Medulla oblongata (tissue), 1 donor: ENCODE results near the gene CCDC172.

Experiments
- DNase-seq: peaks from one replicate; pipeline ENCODE4 v3.0.0-alpha.2; 2015; ENCODE audit errors: extremely low spot score

Gene CCDC172, protein sequence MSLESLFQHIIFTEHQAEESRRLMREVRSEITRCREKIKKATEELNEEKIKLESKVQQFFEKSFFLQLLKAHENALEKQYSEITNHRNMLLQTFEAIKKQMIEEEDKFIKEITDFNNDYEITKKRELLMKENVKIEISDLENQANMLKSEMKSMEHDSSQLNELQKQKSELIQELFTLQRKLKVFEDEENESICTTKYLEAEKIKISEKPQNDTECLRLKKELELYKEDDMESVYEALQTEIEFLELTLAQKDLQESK

DNA sequence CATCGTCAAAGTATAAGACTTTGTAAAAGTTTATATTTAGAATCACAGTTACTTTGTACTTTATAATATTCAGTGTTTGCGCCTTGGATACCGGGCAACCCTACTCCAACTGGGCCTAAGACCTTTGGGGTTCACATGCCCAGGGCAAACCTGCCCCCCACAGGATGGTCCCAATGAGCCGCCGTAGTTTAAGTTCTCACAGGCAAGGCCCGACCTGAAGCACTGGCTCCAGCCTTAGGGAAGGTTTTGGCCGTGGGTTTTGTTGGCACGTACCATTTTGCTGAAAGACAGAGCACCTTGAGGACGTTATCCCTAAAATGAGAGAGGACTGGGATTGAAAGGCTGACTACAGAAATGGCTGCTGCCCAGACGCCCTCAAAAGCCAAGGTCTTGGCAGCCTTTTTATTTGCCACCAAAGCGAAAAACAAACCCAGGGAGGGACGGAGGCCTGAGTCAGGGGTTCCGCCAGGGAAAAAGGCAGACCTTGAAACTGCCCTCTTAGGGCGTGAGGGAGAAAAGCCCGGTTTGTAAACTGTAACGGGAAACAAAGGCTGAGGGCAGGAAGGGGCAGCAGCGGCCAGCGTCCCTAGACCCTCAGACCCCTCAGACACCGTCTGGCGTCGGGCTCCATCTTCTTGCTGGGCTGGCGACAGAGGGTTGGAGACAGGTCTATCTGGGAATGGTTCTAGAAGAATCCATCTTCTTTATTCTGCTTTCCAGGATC, at the start of gene CCDC172:
CCDC172 (plus strand) TSS at position 222 of the 724 bp plus-strand sequence. CDS start 564 bp downstream, outside the sequence.
- DNase-seq: no peak

DNA sequence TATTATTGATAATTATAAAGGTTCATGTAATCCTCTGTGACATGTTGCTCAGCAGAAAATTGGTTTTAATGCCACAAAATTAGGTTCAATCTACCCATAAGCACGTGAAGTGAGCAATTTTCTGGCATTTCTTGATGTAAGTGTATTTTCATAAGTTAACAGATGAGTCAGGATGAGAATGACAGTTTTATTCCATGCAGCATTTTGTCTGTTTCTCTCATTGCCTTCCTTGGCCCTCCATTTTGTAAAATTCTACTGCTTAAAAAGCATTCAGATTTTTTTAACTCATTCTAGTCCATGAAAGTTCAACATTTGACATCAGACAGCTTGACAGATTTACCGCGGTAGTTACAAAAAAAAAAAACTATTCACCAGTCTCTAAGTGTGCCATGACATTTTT, 47.3 kb upstream of the CCDC172 start:
- DNase-seq: no peak

DNA sequence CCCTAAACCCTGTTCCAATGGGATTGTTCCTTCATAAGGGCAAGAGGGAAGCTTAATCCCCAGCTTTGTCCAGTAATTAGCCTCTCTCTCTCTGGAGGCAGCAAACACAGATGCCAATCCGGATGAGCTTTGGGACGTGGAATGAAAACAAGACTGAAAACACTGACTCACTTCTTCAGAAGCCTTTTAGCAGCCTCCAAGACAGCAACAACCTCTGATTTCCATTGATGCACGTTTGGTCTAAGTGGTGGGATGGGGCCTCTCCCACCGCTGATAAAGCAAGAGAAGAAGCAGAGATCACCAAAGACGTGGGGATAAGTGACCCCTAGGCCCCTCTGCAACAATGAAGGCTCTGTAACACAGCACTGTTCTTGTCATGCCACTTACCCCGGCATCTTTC, 45.4 kb upstream of the CCDC172 start:
- DNase-seq: no peak

DNA sequence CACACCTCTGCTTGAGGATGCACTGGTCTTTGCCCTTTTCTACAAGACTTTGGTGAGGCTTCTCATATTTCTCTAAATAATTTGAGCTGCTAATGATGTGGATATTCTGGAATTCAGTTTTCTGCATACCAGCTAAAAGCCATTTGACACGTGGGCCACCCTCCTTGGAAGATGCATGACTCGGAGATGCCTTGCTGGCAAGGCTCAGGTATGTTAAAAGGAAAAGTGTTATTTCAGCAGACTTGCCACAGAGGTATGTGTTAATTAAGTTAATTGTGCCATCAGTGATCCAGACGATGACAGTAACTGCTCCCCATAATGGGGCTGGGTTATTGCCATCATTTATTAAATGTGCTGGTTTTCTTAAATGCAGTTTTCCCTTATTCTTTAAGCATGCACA, 42.5 kb upstream of the CCDC172 start:
- no peak for DNase-seq

DNA sequence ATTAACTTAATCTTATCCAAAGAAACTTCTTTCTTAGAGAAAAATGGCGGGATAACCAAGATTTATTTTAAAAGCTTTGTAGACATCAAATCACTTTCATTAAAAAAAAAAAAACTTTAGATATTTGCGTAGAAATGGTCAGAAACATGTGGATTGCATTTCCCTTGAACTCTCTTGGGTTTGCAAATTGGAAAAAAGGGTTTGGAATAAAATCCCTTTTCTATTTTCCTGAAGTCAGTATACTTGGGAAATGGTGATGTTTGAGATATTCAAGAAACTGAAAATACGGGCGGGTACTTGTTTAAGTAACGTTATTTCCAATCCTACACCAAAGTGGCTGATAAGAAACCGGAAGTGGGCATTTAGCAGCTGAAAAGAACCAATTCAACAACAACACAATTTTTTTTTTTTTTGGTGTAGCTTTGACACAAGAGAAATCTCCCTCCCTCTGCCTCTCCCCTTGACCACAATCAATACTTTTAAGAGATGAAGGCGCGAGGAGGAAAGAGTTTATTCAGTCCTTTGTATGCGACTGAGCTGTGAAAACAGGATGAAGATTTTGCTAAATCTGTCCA, 37.5 kb upstream of the CCDC172 start:
- no peak for DNase-seq

DNA sequence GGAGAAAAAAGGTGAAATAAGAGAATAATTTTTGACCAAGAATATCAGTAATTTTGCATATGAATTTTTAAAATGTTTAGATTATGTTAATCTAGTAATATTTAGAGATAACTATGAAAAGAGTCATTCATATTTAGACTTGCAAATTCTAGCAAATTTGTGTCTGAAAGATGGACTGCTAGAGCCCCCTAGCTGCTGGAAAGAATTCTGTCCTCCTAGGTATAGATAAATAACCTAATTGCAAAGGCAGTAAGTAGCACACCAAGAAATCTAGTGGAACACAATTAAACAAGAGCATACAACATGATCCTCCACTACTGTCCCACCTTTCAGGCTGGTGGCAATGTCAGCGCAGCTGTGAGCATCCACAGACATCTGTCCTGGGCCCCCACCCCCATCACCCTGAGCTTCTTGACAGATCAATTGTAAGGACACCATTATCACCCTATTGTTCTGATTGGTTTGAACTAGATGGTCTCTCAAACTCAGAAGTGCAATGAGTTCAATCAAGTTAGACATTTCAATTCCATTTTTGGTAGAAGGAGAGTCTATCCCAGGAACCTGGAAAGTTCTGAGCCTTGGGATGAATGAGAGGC, 36.2 kb upstream of the CCDC172 start:
- peak; percentile 65 for DNase-seq

DNA sequence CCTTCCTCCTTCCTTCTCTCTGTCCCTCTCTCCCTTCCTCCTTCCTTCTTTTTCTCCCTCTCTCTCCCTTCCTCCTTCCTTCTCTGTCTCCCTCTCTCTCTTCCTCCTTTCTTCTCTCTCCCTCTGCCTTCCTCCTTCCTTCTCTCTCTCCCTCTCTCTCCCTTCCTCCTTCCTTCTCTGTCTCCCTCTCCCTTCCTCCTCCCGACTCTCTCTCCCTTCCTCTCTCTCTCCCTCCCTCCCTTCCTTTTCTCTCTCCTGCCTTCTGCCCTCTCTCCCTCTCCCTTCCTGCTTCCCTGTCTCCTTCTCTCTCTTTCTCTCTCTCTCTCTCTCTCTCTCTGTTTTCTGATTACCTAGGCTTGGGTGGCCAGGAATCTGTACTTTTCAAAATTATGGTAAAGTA, 34.6 kb upstream of the CCDC172 start:
- no peak for DNase-seq

DNA sequence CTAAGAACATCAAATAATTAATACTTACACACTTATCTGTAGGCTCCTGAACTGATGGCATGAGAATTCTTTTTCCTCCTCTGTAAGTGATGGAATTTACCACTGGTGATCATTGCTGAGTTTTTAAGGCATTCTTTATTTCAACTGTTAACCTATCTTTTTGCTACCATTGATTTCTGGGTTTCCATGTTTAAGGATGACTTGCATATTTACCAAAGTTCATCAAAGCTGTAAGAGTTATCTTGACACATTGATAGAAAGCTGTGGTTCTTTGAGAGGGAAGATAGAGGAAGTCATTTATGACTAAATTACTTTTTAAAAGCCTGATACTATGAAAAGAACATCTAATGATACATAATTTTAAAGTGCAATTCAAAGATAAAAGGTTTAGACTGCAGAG, 31.8 kb upstream of the CCDC172 start:
- no peak for DNase-seq

DNA sequence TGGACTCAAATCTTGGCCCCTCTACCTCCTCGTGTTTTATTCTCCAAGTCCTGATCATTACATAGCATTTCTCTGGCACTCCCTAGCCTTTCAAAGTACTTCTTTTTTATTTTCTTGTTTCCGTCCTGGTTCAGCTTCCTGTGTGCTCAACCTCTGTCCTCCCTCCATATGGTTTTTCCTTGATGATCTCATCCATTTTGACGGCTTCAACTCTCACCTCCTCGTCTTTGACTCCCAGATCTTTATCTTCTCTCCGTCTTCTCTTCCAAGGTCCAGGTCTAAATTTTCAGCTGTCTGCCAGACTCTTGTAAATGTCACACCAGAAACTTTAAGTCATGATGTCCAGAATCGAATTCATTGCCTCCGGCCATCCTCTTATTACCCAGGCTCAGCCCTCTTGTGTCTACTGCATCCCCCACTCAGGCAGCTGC, 27.9 kb upstream of the CCDC172 start:
- DNase-seq: no peak

DNA sequence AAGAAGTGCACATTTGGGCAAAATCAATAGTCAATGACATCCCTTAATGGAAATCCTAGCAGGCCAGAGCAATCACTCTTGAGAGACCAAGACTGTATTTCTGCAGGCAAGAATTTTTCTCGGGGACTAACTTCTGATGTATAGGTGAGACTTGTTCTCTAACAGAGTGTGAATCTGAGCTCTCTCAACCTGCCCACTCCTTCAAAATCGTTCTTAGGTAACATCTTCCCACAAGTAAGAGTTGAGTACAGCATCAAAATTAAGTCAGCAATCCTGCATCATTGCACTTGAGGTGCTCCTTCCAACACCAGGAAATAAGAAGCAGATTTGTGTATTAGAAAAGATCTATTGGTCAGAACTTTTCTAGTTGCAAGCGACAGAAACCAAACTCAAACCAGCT, 25.7 kb upstream of the CCDC172 start:
- no peak for DNase-seq

DNA sequence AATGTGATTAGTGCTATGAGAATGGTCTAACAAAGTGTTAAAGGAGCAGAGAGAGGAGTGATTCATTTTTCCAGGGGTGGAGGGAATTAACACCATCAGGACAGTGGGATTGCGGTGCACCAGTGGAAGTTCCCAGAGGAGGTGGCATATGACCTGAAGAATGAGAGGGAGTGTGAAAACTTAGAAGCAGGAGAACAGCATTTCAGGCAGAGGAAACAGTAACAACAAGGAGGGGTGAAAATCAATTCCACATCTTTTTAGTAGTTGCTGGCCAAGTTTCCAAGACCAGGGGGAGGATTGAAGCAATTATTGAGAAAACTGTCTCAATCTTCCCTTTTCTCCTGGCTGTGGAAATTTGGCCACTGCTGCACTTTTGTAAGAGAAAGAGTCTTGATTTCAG, 23.7 kb upstream of the CCDC172 start:
- DNase-seq: no peak

DNA sequence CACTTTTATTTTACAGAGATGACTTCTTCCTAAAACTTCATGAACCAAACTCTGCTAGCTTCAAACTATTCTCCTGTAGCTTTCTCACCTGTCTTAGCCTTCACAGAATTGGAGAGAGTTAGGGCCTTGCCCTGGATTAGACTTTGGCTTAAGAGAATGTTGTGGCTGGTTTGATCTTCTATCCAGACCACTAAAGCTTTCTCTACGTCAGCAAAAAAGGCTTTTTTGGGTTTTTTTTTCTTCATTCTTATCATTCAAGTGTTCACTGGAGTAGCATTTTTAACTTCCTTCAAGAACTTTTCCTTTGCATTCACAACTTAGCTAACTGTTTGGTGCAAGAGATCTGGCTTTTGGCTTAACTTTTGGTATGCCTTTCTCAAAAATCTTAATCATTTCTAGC, 19.3 kb upstream of the CCDC172 start:
- DNase-seq: no peak

DNA sequence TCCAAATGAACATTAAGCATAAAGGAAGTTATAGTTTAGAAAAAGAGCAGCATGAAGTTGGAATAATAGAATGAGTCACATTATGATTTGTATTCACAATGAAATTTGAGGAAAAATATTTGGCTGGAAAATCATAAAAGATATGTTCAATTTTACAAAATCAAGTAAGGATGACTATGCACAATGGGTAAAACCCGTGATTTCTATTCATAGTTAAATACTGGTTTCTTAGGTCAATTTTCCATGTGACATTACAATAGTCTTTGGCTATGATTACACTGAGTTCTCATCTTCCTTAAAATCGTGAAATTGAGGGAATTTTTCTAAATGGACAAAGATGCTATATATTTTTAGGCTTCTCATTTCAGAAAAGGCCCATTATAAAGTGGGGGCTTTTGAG, 17.4 kb upstream of the CCDC172 start:
- DNase-seq: no peak

DNA sequence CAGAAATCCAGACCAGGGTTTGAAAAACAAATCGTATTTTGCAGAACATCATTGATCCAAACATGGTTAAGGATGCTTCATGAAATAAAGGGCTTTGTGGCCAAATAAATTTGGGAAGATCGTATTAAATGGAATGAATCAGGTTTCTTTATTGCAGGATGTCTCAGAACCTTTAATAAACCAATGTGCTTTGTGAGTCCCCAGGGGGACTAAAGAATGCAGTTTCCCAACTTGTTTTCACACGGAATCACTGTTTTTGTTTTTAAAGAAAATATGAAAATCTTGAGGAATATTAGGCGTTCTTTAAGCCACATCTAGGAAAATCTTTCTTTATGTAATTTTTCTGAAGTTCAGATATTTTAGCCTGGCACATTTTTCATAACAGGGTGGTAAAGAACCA, 16.8 kb upstream of the CCDC172 start:
- no peak for DNase-seq

DNA sequence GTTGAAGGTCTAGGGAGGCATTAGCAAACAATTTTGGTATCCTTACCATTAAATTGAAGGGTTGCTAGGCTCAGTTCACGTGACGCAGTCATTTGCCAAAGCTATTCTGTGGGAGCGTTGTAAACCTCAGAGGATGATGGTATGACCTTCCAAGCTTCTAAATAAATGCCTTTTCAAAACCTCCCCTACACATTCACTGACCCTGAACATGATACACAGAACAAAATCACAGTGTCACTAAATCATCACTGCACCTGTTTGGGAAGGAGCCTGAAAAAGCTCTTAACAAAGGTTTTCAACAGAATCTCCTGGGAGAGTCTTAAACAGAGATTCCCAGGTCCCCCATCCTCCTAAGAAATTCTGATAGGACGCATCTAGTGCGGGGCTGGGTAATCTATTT, 13.2 kb upstream of the CCDC172 start:
- DNase-seq: no peak

DNA sequence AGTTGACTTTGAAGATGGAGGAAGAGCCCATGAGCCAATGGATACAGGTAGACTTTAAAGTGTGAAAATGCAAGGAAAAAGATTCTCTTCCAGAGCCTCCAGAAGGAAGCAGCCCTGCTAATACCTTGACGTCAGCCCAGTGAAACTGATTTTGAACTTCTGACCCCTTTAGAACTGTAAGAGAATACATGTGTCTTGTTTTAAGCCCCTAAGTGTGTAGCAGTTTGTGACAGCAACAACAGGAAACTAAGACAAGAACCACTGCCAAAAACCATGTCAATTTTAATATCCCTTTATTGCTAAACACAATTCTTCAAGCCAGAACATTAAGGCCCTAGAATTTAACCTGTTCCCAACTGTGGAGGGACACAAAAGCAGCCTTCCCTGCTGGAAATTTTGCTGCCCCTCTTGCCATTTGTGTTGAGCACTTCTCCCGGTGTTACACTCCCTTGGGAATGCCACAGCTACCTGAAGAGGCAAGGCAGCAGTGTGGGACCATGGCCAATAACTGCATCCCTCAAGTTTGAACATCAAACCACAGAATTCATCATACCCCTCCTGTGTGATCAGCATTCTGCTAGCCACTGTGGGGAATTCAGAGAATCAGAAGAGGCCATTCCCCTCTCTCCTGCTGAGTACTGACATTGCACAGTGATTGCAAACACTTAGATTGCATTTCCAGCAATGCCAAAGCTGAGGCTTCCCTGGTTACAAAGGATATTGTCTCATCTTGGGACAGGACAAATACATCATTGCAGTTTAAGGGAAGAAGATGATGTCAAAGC, 12.3 kb upstream of the CCDC172 start:
- DNase-seq: no peak

DNA sequence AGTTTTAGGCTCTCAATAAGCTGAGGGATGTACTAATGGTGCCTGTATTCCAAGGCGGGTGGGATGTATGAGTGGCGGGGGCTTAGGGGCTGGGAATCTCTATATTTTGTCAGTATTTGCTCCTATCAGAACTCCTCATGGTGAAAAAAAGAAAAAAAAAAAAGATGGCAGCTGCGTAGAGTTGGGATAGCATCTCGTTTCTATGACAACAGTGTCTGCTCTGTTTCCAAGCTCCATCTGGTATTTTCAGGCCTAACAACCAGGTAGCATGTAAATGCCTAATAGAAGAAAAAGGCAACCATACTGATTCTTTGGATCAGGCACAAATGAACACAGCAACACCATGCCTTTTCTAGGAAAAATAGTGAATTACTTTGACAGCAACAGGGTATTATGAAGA, 11.7 kb upstream of the CCDC172 start:
- DNase-seq: no peak

DNA sequence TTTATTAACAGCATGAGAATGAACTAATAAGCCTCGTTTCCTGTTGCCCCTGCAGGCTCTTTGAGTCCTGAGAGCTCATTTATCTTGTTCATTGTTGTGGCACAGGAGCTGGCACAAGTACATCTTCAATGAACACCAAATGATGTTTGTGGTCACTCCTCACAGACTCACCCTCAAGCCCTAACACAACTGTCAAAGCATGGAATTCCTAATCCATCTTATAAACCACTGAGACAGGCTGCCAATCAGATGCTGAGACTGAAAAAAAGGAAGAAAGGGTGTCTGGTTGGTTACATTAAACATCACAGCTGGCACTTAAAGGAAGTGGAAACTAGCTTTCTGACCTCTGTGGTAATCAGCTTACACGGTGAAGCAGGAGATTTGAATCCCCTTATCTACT, 7.7 kb upstream of the CCDC172 start:
- no peak for DNase-seq

DNA sequence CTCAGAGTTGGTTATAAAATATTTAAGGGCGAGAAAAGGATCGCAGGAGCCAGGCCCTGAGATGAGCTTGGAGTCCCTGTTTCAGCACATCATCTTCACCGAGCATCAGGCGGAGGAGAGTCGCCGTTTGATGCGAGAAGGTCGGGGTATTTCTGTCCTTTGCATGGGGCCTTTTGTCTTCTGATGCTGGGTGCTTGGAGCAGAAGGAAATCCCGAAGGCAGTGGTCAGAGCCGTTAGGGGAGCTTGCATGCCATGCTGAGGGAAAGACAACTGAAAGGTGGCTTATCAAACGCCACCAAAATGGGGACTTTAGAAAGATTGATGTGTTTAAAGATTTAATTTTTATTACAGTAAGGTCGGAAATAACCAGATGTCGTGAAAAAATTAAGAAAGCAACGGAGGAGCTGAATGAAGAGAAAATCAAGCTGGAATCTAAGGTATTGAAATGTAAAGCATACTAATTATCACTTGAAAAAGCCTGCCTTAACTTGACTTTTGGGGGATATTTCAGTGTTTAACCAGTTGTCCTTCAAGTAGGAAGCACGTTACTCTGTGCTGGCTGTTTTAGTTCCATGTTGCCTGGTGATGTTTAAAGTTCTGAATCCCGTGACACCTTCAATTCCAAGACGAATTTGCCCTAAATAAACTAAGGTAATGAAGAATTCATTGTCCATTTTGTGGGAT, 845 bp downstream of the CCDC172 start:
- DNase-seq: no peak

DNA sequence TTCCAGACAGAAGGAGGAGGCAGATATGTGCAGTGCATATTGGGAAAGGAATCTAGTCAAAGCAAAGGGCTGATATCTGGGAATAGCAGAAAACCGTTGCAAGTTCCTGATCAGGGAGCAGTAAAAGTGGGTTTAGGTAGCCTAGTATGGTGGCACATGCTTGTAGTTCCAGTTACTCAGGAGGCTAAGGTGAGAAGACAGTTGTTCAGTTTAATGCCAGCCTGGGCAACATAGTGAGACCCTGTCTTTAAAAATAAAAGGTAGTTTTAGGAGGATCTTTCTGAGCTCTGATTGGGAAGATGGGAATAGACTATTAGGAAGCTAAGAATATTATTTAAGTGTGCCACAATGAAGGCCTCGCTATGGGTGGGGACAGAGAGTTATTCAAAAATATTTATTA, 1.7 kb downstream of the CCDC172 start:
- no peak for DNase-seq

DNA sequence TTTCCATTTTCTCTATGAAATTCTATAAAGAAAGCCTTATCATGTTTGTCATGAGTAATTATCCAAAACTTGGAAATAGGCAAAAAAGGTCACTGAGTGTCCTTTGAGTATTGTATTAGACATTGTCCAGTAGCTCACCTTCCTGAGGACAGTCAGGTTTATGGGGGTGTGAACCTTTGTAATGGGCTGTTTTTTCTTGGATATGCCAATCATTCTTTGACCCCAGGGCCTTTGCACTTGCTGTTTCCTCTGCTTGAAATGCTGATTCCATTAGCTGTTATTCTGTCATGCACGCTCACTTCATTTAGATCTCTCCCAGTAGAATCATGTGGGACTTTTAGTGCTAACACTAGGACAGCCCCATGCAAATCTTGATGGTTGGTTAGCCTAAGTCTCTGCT, 4.9 kb downstream of the CCDC172 start:
- no peak for DNase-seq

DNA sequence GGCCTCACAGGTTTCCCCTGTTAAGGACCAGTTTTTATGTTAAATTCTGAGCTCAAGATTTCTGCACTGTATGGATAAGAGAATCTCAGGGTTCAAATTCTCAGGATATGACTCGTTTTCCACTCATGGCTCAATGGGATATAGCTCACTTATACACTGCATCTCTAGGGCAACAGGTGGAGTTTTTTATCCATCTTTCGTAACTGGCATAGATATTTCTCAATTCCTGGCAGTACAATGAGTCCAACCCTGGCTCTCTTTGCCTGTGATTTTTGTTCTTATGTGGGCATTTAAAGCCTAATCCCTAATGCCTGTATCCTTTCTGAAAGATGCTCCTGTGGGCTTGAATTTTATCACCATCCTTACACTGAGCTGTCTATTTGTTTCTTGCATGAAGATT, 7.6 kb downstream of the CCDC172 start:
- DNase-seq: no peak
